ENCODE data around the gene PLXNB2.
"Not testable (repeated sequence)": the region's sequence is repeated elsewhere in the genome, so short reads cannot be mapped to it uniquely, and the experiment has no call there.

DNA sequence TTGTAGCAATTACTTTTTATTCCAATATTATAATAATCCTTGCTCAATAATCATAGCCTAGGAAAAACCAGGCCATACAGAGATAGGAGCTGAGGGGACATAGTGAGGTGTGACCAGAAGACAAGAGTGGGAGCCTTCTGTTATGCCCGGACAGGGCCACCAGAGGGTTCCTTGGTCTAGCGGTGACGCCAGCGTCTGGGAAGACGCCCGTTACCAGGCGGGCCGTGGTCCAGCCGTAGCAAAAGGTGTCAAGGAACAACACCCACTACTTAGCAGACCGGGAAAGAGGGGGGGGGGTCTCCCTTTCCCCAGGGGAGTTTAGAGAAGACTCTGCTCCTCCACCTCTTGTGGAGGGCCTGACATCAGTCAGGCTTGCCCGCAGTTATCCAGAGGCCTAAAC is 34.1 kb downstream of the PLXNB2 start:
- TF ChIP-seq, protein P1, sequence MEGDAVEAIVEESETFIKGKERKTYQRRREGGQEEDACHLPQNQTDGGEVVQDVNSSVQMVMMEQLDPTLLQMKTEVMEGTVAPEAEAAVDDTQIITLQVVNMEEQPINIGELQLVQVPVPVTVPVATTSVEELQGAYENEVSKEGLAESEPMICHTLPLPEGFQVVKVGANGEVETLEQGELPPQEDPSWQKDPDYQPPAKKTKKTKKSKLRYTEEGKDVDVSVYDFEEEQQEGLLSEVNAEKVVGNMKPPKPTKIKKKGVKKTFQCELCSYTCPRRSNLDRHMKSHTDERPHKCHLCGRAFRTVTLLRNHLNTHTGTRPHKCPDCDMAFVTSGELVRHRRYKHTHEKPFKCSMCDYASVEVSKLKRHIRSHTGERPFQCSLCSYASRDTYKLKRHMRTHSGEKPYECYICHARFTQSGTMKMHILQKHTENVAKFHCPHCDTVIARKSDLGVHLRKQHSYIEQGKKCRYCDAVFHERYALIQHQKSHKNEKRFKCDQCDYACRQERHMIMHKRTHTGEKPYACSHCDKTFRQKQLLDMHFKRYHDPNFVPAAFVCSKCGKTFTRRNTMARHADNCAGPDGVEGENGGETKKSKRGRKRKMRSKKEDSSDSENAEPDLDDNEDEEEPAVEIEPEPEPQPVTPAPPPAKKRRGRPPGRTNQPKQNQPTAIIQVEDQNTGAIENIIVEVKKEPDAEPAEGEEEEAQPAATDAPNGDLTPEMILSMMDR (IDR thresholded peaks at IDR 0.05): peak in 1 of 3 experiments; percentile 4
- not testable (repeated sequence) for TF ChIP-seq EP300 (IDR thresholded peaks at IDR 0.05); POLR2AphosphoS5 (IDR thresholded peaks at IDR 0.05); POLR2A (IDR thresholded peaks at IDR 0.05; ENCODE audit: low read depth)
